KOPT-K1 (cell line): ENCODE data around the gene ADCYAP1R1.

ENCODE experiments used
- H3K27ac ChIP-seq: fragments of 200-600 bp; sonication (generic); 2 replicates; pipeline ENCODE4 v1.5.1; 2016; ENCODE audit warnings: antibody characterized with exemption, mild to moderate bottlenecking, low read depth, low read length; ENCODE audit not compliant: poor library complexity, severe bottlenecking
- H3K36me3 ChIP-seq: fragments of 200-600 bp; sonication (generic); 2 replicates; pipeline ENCODE4 v1.5.1; 2017; ENCODE audit warnings: antibody characterized with exemption, mild to moderate bottlenecking, low read length, moderate library complexity; ENCODE audit not compliant: insufficient read depth
- H3K9me3 ChIP-seq: fragments of 200-600 bp; sonication (generic); 2 replicates; pipeline ENCODE4 v1.5.1; 2017; ENCODE audit warnings: antibody characterized with exemption, low read length, mild to moderate bottlenecking; ENCODE audit not compliant: insufficient read depth, poor library complexity, severe bottlenecking

Gene ADCYAP1R1

DNA sequence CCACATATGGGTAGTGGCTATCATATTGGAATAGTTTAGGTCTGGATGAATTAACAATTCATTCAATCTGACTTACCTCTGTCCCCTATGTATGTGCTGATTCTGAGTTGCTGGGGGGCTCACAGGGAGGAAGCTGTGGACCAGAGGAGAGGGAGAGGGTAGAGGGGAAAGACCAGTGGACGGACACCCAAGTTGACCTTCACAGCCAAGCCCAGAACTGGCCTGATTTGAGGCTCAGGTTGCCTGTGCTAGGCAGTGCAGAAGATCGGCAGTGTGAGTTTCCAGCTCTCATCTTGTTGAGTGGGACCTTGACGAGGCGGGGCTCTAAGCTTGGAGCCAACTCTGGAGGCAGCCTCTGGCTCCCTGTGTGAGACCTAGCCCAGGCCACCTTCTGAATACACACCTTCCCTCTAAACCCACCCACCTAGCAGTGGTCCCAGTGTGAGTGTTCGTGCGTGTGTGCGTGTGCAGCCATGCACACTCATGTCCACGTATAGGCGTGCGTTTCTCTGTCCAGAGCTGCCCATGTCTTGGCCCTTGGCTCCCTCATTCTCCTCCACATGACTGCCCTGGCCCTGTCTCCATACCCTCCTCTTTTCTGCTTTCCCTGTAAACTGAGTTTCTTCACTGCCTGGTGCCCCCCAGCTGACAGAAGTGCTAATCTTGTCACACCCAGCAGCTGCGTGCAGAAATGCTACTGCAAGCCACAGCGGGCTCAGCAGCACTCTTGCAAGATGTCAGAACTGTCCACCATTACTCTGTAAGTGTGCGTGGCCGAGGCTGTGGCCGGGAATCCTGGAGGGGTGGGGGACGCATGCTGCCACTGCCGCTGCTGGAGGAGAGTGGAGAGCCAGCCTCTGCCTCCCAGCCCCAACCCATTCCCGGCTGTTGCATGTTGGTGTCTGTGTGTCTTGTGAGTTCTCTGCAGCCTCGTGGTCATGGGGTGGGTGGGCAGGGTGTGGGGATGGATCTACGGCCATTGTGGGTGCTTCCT lies 47.6 kb downstream of the ADCYAP1R1 start:
- no peaks in the 10 kb centered on the region for H3K9me3 ChIP-seq
- no peak overlapping the region for H3K27ac ChIP-seq

GRCh38 chr7:31100445-31100844 lies 48.3 kb downstream of the ADCYAP1R1 start:
- Histone ChIP-seq H3K27ac (no peak overlapping the region), H3K9me3 (no peaks in the 10 kb centered on the region), H3K36me3 (no peaks in the 10 kb centered on the region)

More for the DNA sequence above, 47.6 kb downstream of the ADCYAP1R1 start:
- no peaks in the 10 kb centered on the region for H3K36me3 ChIP-seq

- Histone ChIP-seq H3K9me3 (no peaks in the 10 kb centered on the region), H3K36me3 (no peaks in the 10 kb centered on the region), H3K27ac (no peak overlapping the region)
Measured at GRCh38 chr7:31100871-31101270, 48.8 kb downstream of the ADCYAP1R1 start.

DNA sequence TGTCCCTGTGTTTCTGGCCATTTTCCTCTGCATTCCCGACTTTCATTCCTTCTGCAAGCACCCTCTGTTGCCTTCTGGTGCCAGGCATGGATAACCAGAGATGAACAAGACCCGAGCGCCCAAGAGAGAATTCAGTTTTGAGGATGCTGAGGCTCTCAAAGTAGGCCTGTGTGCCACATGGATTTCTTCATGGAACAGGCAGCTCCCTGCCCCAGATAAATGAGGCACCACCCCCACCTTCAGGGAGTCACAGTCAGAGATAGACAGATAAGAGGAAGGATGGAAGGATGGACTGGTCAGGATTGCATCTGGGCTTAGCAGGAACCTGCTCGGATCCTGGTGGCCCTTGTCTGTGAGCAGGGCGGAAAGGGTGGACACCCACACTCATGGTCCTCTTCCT lies 49.4 kb downstream of the ADCYAP1R1 start:
- Histone ChIP-seq H3K27ac (no peak overlapping the region), H3K36me3 (no peaks in the 10 kb centered on the region), H3K9me3 (no peaks in the 10 kb centered on the region)

- H3K27ac ChIP-seq = no peak overlapping the region
- no peaks in the 10 kb centered on the region for H3K9me3 ChIP-seq
- no peaks in the 10 kb centered on the region for H3K36me3 ChIP-seq
Measured at GRCh38 chr7:31102151-31102972, 50.3 kb downstream of the ADCYAP1R1 start.

DNA sequence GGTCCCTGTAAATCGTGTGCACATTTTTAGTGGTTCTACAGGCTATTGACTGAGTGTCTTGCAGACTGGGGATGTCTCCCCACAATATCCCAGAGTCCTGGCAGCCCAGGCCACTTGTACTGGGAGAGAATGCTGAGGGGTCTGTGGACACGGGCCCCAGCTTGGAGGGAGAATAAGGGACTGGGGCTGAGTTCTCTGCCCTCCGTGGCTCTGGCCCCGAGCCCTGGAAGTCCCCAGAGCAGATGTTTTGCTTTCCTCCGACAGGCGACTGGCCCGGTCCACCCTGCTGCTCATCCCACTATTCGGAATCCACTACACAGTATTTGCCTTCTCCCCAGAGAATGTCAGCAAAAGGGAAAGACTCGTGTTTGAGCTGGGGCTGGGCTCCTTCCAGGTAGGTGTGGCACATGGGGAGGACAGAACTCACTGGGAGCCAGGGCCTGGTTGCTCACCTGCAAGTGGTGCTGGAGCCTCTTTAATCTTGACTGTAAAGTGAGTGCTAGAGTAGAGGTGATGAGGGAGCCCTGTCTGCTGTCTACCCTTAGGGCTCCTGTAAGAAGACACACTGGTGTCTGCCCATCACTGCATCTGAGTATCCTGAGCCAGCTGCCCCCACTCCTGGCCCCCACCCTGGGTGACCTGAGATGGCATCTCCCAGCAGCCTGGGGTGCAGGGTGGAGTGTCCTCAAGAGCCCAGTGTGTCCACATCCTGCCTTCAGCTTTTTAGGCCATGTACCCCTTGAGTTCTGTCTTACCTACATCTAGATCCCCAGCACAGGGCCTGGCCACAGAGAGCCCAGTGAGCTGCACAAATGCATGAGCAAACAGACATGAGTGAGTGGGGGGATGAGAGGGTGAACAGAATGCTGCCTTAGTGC lies 51.1 kb downstream of the ADCYAP1R1 start:
- Histone ChIP-seq H3K9me3 (no peaks in the 10 kb centered on the region), H3K27ac (no peak overlapping the region), H3K36me3 (no peaks in the 10 kb centered on the region)

- no peak overlapping the region for H3K27ac ChIP-seq
- H3K36me3 ChIP-seq = no peaks in the 10 kb centered on the region
- H3K9me3 ChIP-seq = no peaks in the 10 kb centered on the region
Measured at GRCh38 chr7:31104361-31105255, 52.5 kb downstream of the ADCYAP1R1 start.

DNA sequence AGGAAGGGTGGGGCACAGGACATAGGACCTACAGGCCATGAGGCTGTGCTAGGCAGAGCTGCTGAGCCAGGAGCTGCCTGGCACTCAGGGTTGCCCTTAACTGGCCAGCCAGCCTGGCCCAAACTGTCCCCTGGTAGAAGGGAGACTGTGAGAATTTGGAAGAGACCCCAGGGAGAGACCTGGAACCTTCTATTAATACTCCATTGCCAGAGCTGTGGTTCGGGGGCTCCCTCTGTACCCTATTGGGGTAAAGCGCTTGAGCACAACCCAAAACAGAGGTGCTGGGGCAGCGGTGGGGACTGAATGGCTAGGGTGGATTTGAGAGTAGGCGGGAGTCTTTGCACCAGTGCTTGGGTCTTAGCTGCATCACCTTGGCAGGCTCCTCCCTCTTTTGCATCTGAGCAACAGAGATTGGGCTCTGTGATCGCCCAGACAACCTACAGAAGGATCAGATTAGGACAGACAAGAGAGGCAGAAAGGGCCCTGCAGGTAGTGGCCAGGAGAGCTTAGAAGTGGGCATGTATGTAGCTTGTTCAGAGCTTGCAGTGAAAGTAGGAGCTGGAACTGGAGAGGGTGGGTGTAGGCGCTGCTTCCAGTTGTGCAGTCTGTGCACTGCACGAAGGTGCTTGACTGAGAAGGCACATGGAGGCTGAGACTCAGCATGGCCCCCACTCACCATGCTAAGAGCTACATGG lies 53.3 kb downstream of the ADCYAP1R1 start:
- H3K27ac ChIP-seq = no peak overlapping the region
- no peaks in the 10 kb centered on the region for H3K36me3 ChIP-seq
- H3K9me3 ChIP-seq = no peaks in the 10 kb centered on the region

- H3K27ac ChIP-seq = no peak overlapping the region
- no peaks in the 10 kb centered on the region for H3K36me3 ChIP-seq
- H3K9me3 ChIP-seq = no peaks in the 10 kb centered on the region
Measured at GRCh38 chr7:31106303-31107105, 54.4 kb downstream of the ADCYAP1R1 start.

GRCh38 chr7:31107106-31108090 lies 55.3 kb downstream of the ADCYAP1R1 start:
- H3K9me3 ChIP-seq = no peaks in the 10 kb centered on the region
- no peak overlapping the region for H3K27ac ChIP-seq
- no peaks in the 10 kb centered on the region for H3K36me3 ChIP-seq

DNA sequence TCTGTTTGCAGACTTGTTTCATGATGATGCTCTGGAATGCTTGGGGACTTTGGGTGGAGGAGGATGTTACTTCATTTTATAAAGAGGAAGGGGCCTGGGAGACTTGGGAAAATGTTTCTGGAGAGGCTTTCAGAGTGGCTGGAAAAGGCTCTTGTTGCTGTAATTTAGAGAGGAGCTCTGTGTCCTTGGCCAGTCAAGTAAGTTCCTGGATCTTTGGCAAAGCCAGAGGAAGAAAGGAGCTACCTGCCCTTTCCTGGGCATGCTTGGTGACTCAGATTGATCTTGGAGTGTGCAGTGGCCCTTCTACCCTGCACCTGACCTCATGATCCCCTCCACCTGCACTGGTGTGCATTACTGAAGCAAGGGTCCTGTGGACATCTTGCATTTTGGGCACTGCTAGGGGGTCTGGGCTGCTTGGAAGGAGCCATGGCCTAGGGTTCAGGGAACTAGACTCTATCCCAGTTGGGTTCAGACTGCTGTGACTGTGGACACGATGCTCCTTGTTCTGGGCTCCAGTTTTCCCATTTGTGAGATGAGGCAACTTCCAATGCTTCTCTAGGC lies 56.1 kb downstream of the ADCYAP1R1 start:
- no peaks in the 10 kb centered on the region for H3K36me3 ChIP-seq
- H3K27ac ChIP-seq = no peak overlapping the region
- H3K9me3 ChIP-seq = no peaks in the 10 kb centered on the region

GRCh38 chr7:31109751-31110150 lies 57.6 kb downstream of the ADCYAP1R1 start:
- H3K36me3 ChIP-seq = no peaks in the 10 kb centered on the region
- no peaks in the 10 kb centered on the region for H3K9me3 ChIP-seq
- no peak overlapping the region for H3K27ac ChIP-seq
